GM12892 (cell line): ENCODE data around the gene MICALL1.

Source experiments
- POLR2A ChIP-seq: IDR thresholded peaks from 2 replicates; pipeline ENCODE4 v1.6.1; 2011; ENCODE audit warnings: low read depth, low read length, control low read depth
- POLR2AphosphoS5 ChIP-seq: IDR thresholded peaks from 2 replicates; pipeline ENCODE4 v1.6.1; 2011; ENCODE audit warnings: low read depth, low read length, control low read depth
- TAF1 ChIP-seq: IDR thresholded peaks from 2 replicates; pipeline ENCODE4 v1.6.1; 2011; ENCODE audit warnings: low read depth, mild to moderate bottlenecking, control low read depth, low read length, borderline replicate concordance

DNA sequence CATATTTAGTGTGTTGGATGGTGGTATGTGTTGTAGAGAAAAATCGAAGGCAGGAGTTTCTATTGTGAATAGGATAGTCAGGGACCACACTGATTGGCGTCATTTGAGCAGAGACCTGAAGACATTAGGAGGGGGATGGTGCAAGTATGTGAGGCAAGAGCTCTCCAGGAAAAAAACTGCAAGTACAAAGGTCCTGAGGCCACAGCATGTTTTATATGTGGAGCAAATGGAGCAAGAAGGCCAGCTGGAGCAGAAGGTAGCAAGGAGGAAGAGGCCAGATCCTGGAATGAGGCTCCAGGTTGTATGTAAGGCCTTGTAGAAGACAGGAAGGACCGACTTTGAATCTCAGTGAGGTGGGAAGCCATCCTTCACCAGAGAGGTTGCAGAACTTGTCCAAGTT is 14.2 kb upstream of the MICALL1 start:
- TF ChIP-seq POLR2A (no peak), POLR2AphosphoS5 (no peak), TAF1 (no peak)
